ENCODE data around the gene PHB1. TPM values are rescaled to one million over a fixed set of nuclear protein-coding genes. Genes with fewer than 3 reads are reported as not detected.

Gene PHB1
- total RNA-seq, 1 experiment from 2014 or later: 413 TPM

DNA sequence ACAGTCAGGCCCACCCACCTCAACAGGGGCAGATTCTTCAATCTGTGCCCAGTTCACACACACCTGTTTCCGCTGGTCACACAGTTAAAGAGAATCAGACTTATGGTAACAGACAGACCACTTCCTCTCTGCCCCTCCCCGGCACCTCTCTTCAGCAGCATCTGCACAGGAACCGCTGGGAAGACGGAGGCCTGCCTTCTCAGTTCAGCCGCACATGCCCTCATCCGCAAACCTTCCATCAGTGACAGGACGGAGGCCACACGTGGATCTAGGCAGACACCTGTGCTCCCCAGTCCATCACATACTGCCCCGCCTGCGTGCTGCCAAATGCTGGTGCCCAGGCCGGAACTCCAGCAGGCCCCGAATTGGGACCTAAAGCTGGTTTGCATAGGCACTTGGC lies 10.3 kb downstream of the PHB1 start:
- Mint-ChIP-seq H3K27me3 (ENCODE audit: unreplicated experiment) (no peaks in the 10 kb centered on the region), H3K4me1 (ENCODE audit: low read depth, unreplicated experiment) (peaks cover 9% of the 10 kb centered on the region), H3K9me3 (ENCODE audit: low read depth, unreplicated experiment) (no peaks in the 10 kb centered on the region), H3K4me3 (ENCODE audit: low read depth, unreplicated experiment) (no peak overlapping the region), H3K36me3 (ENCODE audit: insufficient read depth, unreplicated experiment) (peaks cover 68% of the 10 kb centered on the region), H3K27ac (ENCODE audit: unreplicated experiment) (no peak overlapping the region)
- BruUV-seq (replicated peaks): TSS peak; percentile 55
- no peak for TF ChIP-seq CTCF (IDR thresholded peaks at IDR 0.05; ENCODE audit: unreplicated experiment)
- no peak for DNase-seq
- CTCF ChIA-PET: no interaction called here
- intact Hi-C loops (cut with micrococcal nuclease; ENCODE audit: unreplicated experiment): no loop called here

DNA sequence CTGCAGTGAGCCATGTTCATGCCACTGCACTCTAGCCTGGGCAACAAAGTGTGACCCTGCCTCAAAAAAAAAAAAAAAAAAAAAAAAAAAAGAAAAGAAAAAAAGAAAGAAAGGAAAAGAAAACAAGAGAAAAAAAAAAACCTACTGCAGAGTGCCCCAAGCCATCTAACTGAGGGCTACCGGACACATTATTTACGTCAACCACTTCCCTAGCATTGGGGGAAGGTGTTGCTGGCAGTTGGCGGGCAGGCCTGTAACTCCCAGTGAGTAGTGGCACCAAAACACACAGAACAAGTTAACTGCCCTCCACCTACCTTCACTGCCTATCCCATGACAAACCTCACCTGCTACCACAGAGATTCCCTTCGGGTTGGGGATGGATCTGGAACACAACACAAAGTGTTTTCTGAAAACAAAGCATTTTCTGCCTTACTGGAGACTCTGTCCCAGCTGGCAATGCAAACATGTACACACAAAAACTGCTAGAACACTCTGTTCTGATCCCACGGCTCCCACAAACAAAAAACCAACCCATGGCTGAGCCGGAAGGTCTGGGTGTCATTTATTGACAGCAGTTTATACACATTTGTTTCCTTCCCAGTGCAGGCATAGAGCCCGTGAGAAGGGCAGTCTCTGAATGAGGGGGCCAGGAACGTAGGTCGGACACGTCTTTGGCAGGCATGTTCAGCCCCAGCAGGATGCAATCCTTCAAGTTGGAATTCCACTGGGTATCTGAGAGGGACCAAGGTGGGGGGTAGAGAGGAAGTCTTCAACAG lies 11.0 kb downstream of the PHB1 start:
- DNase-seq: no peak
- intact Hi-C loops (cut with micrococcal nuclease; ENCODE audit: unreplicated experiment): no loop called here
- no peaks in the 10 kb centered on the region for H3K9me3 Mint-ChIP-seq (ENCODE audit: low read depth, unreplicated experiment)
- H3K27me3 Mint-ChIP-seq (ENCODE audit: unreplicated experiment): no peaks in the 10 kb centered on the region
- no peak overlapping the region for H3K4me3 Mint-ChIP-seq (ENCODE audit: low read depth, unreplicated experiment)
- H3K36me3 Mint-ChIP-seq (ENCODE audit: insufficient read depth, unreplicated experiment): peaks cover 62% of the 10 kb centered on the region
- peaks cover 8% of the 10 kb centered on the region for H3K4me1 Mint-ChIP-seq (ENCODE audit: low read depth, unreplicated experiment)
- CTCF ChIA-PET: no interaction called here
- BruUV-seq (replicated peaks): no TSS peak
- no peak overlapping the region for H3K27ac Mint-ChIP-seq (ENCODE audit: unreplicated experiment)
- TF ChIP-seq CTCF (IDR thresholded peaks at IDR 0.05; ENCODE audit: unreplicated experiment): no peak

- DNase-seq: no peak
- H3K36me3 Mint-ChIP-seq (ENCODE audit: insufficient read depth, unreplicated experiment): peaks cover 52% of the 10 kb centered on the region
- H3K4me1 Mint-ChIP-seq (ENCODE audit: low read depth, unreplicated experiment): no peaks in the 10 kb centered on the region
- intact Hi-C loops (cut with micrococcal nuclease; ENCODE audit: unreplicated experiment): no loop called here
- peaks cover 5% of the 10 kb centered on the region for H3K27me3 Mint-ChIP-seq (ENCODE audit: unreplicated experiment)
- TF ChIP-seq CTCF (IDR thresholded peaks at IDR 0.05; ENCODE audit: unreplicated experiment): no peak
- no peak overlapping the region for H3K27ac Mint-ChIP-seq (ENCODE audit: unreplicated experiment)
- no TSS peak for BruUV-seq (replicated peaks)
- H3K4me3 Mint-ChIP-seq (ENCODE audit: low read depth, unreplicated experiment): no peak overlapping the region
- CTCF ChIA-PET: no interaction called here
- H3K9me3 Mint-ChIP-seq (ENCODE audit: low read depth, unreplicated experiment): no peaks in the 10 kb centered on the region
Observed at GRCh38 chr17:49402706-49403105, 12.0 kb downstream of the PHB1 start.

- no peak for TF ChIP-seq CTCF (IDR thresholded peaks at IDR 0.05; ENCODE audit: unreplicated experiment)
- peaks cover 11% of the 10 kb centered on the region for H3K27me3 Mint-ChIP-seq (ENCODE audit: unreplicated experiment)
- H3K9me3 Mint-ChIP-seq (ENCODE audit: low read depth, unreplicated experiment): no peaks in the 10 kb centered on the region
- no TSS peak for BruUV-seq (replicated peaks)
- no peak overlapping the region for H3K4me3 Mint-ChIP-seq (ENCODE audit: low read depth, unreplicated experiment)
- no peak overlapping the region for H3K27ac Mint-ChIP-seq (ENCODE audit: unreplicated experiment)
- CTCF ChIA-PET: no interaction called here
- no peak for DNase-seq
- intact Hi-C loops (cut with micrococcal nuclease; ENCODE audit: unreplicated experiment): no loop called here
- peaks cover 46% of the 10 kb centered on the region for H3K36me3 Mint-ChIP-seq (ENCODE audit: insufficient read depth, unreplicated experiment)
- H3K4me1 Mint-ChIP-seq (ENCODE audit: low read depth, unreplicated experiment): no peaks in the 10 kb centered on the region
Observed at GRCh38 chr17:49401971-49402611, 12.6 kb downstream of the PHB1 start.
